ENCODE data around the gene OSGIN1.

DNA sequence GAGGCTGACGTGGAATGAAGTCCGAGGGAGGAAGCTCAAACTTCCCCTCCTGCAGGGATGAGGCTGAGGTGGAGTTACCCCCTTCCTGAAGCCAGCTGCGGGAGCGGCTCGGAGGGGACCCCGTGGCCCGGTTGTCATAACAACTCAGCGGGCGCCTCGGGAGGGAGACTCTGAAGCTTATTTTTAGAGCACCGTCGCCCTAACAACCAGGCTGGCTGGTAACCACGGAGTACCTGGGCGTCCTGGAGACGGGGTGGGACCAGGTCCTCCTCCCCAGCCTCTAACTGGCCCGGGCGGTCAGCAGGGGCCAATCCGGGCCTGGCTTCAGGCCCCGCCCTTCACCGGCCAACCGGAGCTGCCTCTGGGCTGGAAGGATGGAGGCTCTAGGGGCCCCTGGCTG lies 42.7 kb downstream of the OSGIN1 start:
- no peak for TF ChIP-seq POLR2A (IDR thresholded peaks at IDR 0.05)
- TF ChIP-seq, protein P1, sequence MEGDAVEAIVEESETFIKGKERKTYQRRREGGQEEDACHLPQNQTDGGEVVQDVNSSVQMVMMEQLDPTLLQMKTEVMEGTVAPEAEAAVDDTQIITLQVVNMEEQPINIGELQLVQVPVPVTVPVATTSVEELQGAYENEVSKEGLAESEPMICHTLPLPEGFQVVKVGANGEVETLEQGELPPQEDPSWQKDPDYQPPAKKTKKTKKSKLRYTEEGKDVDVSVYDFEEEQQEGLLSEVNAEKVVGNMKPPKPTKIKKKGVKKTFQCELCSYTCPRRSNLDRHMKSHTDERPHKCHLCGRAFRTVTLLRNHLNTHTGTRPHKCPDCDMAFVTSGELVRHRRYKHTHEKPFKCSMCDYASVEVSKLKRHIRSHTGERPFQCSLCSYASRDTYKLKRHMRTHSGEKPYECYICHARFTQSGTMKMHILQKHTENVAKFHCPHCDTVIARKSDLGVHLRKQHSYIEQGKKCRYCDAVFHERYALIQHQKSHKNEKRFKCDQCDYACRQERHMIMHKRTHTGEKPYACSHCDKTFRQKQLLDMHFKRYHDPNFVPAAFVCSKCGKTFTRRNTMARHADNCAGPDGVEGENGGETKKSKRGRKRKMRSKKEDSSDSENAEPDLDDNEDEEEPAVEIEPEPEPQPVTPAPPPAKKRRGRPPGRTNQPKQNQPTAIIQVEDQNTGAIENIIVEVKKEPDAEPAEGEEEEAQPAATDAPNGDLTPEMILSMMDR (IDR thresholded peaks at IDR 0.05): no peak
